WTC11 (cell line): ENCODE data around the gene OTOA. TPM values are rescaled to one million over a fixed set of nuclear protein-coding genes. Genes with fewer than 3 reads are reported as not detected.

ENCODE experiments used
- ATAC-seq: fragments of 200-7000 bp; cut with Tn5 transposase; 2 replicates; pipeline ENCODE4 v1.10.0; 2021; ENCODE audit warnings: mild to moderate bottlenecking, moderate library complexity
- Bru-seq: library from RNA; stranded (reverse); fragments of 400-500 nt; gene quantifications from one replicate; lab custom pipeline; 2021; lab: Mats Ljungman, UMichigan
- CTCF ChIA-PET: fragments of 300-600 bp; sonication (Branson Sonifier 250); formaldehyde crosslinking; loops from one replicate; lab custom pipeline; 2021; ENCODE audit warnings: antibody characterized with exemption; lab: Charles Lee
- POLR2A ChIA-PET: fragments of 350-600 bp; sonication (Branson Sonifier 250); formaldehyde crosslinking; loops from one replicate; lab custom pipeline; 2021; ENCODE audit warnings: antibody characterized with exemption; lab: Charles Lee
- DNase-seq: peaks from one replicate; pipeline ENCODE4 v3.0.0; 2021; ENCODE audit warnings: low spot score
- H3K27ac Mint-ChIP-seq: 2 replicates; pipeline ENCODE4 v1.8.0; 2021; ENCODE audit warnings: mixed read lengths
- H3K27me3 Mint-ChIP-seq: 2 replicates; pipeline ENCODE4 v1.8.0; 2021; ENCODE audit warnings: low read depth, mild to moderate bottlenecking, moderate library complexity, mixed read lengths
- H3K36me3 Mint-ChIP-seq: 2 replicates; pipeline ENCODE4 v1.8.0; 2021; ENCODE audit warnings: mixed read lengths
- H3K4me1 Mint-ChIP-seq: 2 replicates; pipeline ENCODE4 v1.8.0; 2022; ENCODE audit warnings: mixed read lengths
- H3K4me3 Mint-ChIP-seq: 2 replicates; pipeline ENCODE4 v1.8.0; 2021; ENCODE audit warnings: mild to moderate bottlenecking, moderate library complexity, mixed read lengths
- H3K9me3 Mint-ChIP-seq: 2 replicates; pipeline ENCODE4 v1.8.0; 2021; ENCODE audit warnings: mixed read lengths
- CREB1 ChIP-seq: sonication (generic); formaldehyde crosslinking; IDR thresholded peaks from 2 replicates; pipeline ENCODE4 v1.8.0; 2023; ENCODE audit warnings: mild to moderate bottlenecking, missing genetic modification reagents
- ELF4 ChIP-seq: sonication (generic); formaldehyde crosslinking; IDR thresholded peaks from 2 replicates; pipeline ENCODE4 v1.8.1; 2022; ENCODE audit warnings: low read depth, mild to moderate bottlenecking, moderate library complexity, missing genetic modification reagents
- FOXP1 ChIP-seq: sonication (generic); formaldehyde crosslinking; IDR thresholded peaks from 2 replicates; pipeline ENCODE4 v1.8.0; 2022; ENCODE audit warnings: missing genetic modification reagents, mild to moderate bottlenecking, moderate library complexity, borderline replicate concordance
- GRHL2 ChIP-seq: fragments of 250-450 bp; sonication (Bioruptor Pico); IDR thresholded peaks from 2 replicates; pipeline ENCODE4 v1.8.0; 2022; ENCODE audit warnings: mild to moderate bottlenecking, moderate library complexity; ENCODE audit not compliant: insufficient replicate concordance, severe bottlenecking
- JAZF1 ChIP-seq: fragments of 250-450 bp; sonication (Bioruptor Pico); IDR thresholded peaks from 2 replicates; pipeline ENCODE4 v1.9.0; 2021; ENCODE audit warnings: moderate library complexity, mild to moderate bottlenecking, inconsistent platforms
- MXD4 ChIP-seq: fragments of 250-450 bp; sonication (Bioruptor Pico); IDR thresholded peaks from 2 replicates; pipeline ENCODE4 v1.8.0; 2021; ENCODE audit warnings: mild to moderate bottlenecking, moderate library complexity, borderline replicate concordance
- MYBL2 ChIP-seq: sonication (generic); formaldehyde crosslinking; IDR thresholded peaks from 2 replicates; pipeline ENCODE4 v1.8.1; 2023; ENCODE audit warnings: mild to moderate bottlenecking, moderate library complexity, missing genetic modification reagents
- NR1H2 ChIP-seq: sonication (generic); formaldehyde crosslinking; IDR thresholded peaks from 2 replicates; pipeline ENCODE4 v1.9.0; 2021; ENCODE audit warnings: mild to moderate bottlenecking, moderate library complexity, missing genetic modification reagents
- OVOL2 ChIP-seq: fragments of 250-450 bp; sonication (Bioruptor Pico); IDR thresholded peaks from 2 replicates; pipeline ENCODE4 v1.9.0; 2021; ENCODE audit warnings: mild to moderate bottlenecking, borderline replicate concordance
- PRRX2 ChIP-seq: fragments of 250-450 bp; sonication (Bioruptor Pico); IDR thresholded peaks from 2 replicates; pipeline ENCODE4 v1.8.0; 2021; ENCODE audit warnings: mild to moderate bottlenecking
- RELA ChIP-seq: sonication (generic); formaldehyde crosslinking; IDR thresholded peaks from 2 replicates; pipeline ENCODE4 v1.8.1; 2022; ENCODE audit warnings: missing genetic modification reagents, mild to moderate bottlenecking, borderline replicate concordance
- SMAD3 ChIP-seq: sonication (generic); formaldehyde crosslinking; IDR thresholded peaks from 2 replicates; pipeline ENCODE4 v1.8.0; 2022; ENCODE audit warnings: missing genetic modification reagents, mild to moderate bottlenecking, borderline replicate concordance
- SMAD4 ChIP-seq: sonication (generic); formaldehyde crosslinking; IDR thresholded peaks from 2 replicates; pipeline ENCODE4 v1.8.0; 2022; ENCODE audit warnings: mild to moderate bottlenecking, missing genetic modification reagents
- SOX15 ChIP-seq: fragments of 250-450 bp; sonication (Bioruptor Pico); IDR thresholded peaks from 2 replicates; pipeline ENCODE4 v1.9.0; 2021; ENCODE audit warnings: mild to moderate bottlenecking
- TEAD1 ChIP-seq: sonication (generic); formaldehyde crosslinking; IDR thresholded peaks from 2 replicates; pipeline ENCODE4 v1.8.0; 2022; ENCODE audit warnings: mild to moderate bottlenecking, missing genetic modification reagents
- TEAD4 ChIP-seq: sonication (generic); formaldehyde crosslinking; IDR thresholded peaks from 2 replicates; pipeline ENCODE4 v1.8.0; 2022; ENCODE audit warnings: mild to moderate bottlenecking, missing genetic modification reagents
- TP53 ChIP-seq: sonication (generic); formaldehyde crosslinking; IDR thresholded peaks from 2 replicates; pipeline ENCODE4 v1.8.1; 2023; ENCODE audit warnings: mild to moderate bottlenecking, missing genetic modification reagents
- ZBTB21 ChIP-seq: sonication (generic); formaldehyde crosslinking; IDR thresholded peaks from 2 replicates; pipeline ENCODE4 v1.8.1; 2023; ENCODE audit warnings: mild to moderate bottlenecking, missing genetic modification reagents, borderline replicate concordance
- ZNF138 ChIP-seq: sonication (generic); formaldehyde crosslinking; conservative IDR thresholded peaks from 2 replicates; pipeline ENCODE4 v1.8.1; 2022; ENCODE audit warnings: mild to moderate bottlenecking, moderate library complexity, missing genetic modification reagents
- ZNF263 ChIP-seq: sonication (generic); formaldehyde crosslinking; IDR thresholded peaks from 2 replicates; pipeline ENCODE4 v1.8.1; 2022; ENCODE audit warnings: low read depth, mild to moderate bottlenecking, moderate library complexity, missing genetic modification reagents
- ZNF317 ChIP-seq: sonication (generic); formaldehyde crosslinking; IDR thresholded peaks from 2 replicates; pipeline ENCODE4 v1.8.1; 2023; ENCODE audit warnings: low read depth, mild to moderate bottlenecking, moderate library complexity, missing genetic modification reagents, borderline replicate concordance
- ZNF416 ChIP-seq: fragments of 250-450 bp; sonication (Bioruptor Pico); IDR thresholded peaks from 2 replicates; pipeline ENCODE4 v1.9.0; 2021; ENCODE audit warnings: mild to moderate bottlenecking, inconsistent platforms
- ZNF423 ChIP-seq: fragments of 250-450 bp; sonication (Bioruptor Pico); IDR thresholded peaks from 2 replicates; pipeline ENCODE4 v2.1.2; 2022; ENCODE audit warnings: mild to moderate bottlenecking, moderate library complexity
- long read RNA-seq, 3 experiments: library from RNA in 1 of 3; library from capped mRNA in 1 of 3; library from polyadenylated mRNA in 1 of 3; unstranded in 2 of 3; stranded (forward) in 1 of 3; transcript quantifications; one replicate each; pipeline ENCODE4 v2.0.0, GENCODE V29; 2021
- total RNA-seq: library from RNA; stranded (reverse); gene quantifications from 3 replicates; pipeline ENCODE4 v1.2.3, GENCODE V29; 2021
- TF ChIP-seq, protein P1 (sequence below): fragments of 250-450 bp; sonication (Bioruptor Pico); IDR thresholded peaks from 2 replicates; pipeline ENCODE4 v2.1.2; 2022; ENCODE audit warnings: mild to moderate bottlenecking, moderate library complexity
- TF ChIP-seq, protein P2 (sequence below): sonication (generic); formaldehyde crosslinking; IDR thresholded peaks from 2 replicates; pipeline ENCODE4 v1.8.1; 2022; ENCODE audit warnings: mild to moderate bottlenecking, missing genetic modification reagents, moderate library complexity, borderline replicate concordance
- TF ChIP-seq, protein P3 (sequence below): sonication (generic); formaldehyde crosslinking; conservative IDR thresholded peaks from 2 replicates; pipeline ENCODE4 v1.8.1; 2022; ENCODE audit warnings: mild to moderate bottlenecking, missing genetic modification reagents
- TF ChIP-seq, protein P4 (sequence below): sonication (generic); formaldehyde crosslinking; IDR thresholded peaks from 2 replicates; pipeline ENCODE4 v1.8.1; 2022; ENCODE audit warnings: missing genetic modification reagents, borderline replicate concordance
- TF ChIP-seq, protein P5 (sequence below): fragments of 250-450 bp; sonication (Bioruptor Pico); IDR thresholded peaks from 2 replicates; pipeline ENCODE4 v1.9.0; 2021; ENCODE audit warnings: mild to moderate bottlenecking

OTOA gene
- total RNA-seq (0.07 to 0.11 TPM (median 0.07 TPM) in 3 replicates), Bru-seq, nascent RNA (percentile 11 among the genes with signal in this experiment)
- long read RNA-seq, experiment 1, partial matches to known transcripts = 0 of 1 reads
- long read RNA-seq, experiment 1, other reads (novel, unspliced or antisense) = 1 of 1 reads
- long read RNA-seq, experiment 2, partial matches to known transcripts = 0 of 1 reads
- long read RNA-seq, experiment 2, other reads (novel, unspliced or antisense) = 1 of 1 reads
- long read RNA-seq, experiment 3 = 0 reads

DNA sequence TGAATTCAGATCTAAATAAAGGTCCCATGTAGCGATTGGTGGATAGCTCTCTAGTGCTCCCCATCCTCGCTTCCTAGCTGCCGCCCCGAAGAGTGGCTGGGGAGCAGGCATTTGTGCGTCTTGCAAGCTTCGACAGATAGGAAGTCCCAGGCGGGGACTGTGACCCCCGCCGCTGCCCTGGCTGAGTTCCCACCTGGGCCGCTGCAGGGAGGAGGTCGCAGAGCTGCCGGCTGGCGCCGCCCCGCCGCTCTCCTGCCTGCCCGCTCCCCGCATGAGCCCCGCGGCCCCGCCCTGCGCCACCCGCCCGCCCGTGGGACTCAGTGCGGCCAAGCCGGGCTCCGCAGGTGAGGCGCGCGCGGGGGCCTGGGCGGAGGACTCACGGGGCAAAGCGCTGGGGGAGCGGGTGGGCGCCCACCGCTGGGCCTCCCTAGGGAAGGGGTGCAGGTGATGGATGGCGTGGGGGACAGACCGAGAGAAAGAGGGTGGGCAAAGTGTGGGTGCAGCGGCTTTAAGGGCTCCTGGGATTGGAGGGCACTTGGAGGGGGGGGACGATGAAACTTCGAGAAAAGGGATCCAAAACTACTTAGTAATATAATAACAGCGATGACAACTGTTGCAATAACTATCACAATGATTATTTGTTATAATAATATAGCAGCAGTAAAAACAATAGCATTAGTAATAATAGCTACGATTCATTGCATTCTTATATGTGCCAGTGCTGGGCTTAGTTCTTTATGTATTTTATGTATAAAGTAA is at the start of gene OTOA:
OTOA (plus strand) TSS at position 80 of the 759 bp plus-strand sequence. CDS start 14,547 bp downstream, outside the sequence.
- ATAC-seq = peak; percentile 82
- Mint-ChIP-seq H3K9me3 (no peaks in the 10 kb centered on the region), H3K27ac (no peak within 1 kb of the TSS; the same call in 1 of the 2 replicates), H3K36me3 (no peaks in the 10 kb centered on the region), H3K4me1 (peaks cover 14% of the 10 kb centered on the region), H3K27me3 (peaks cover 5% of the 10 kb centered on the region; the same call in 1 of the 2 replicates), H3K4me3 (peak within 1 kb of the TSS; percentile 67)
- TF ChIP-seq JAZF1 (no peak), ZNF423 (CRISPR knock-in tag) (peak; percentile 71; the same call in 1 of the 2 replicates), ZNF416 (CRISPR knock-in tag) (no peak), ZNF263 (CRISPR knock-in tag) (0 out of 2 replicates have a peak, but pooled peaks have one; percentile 22)
- ChIA-PET CTCF (interaction anchor here (0.6 to 1.0 kb wide), 6 partner anchors 9 to 47 kb away, joined by 3 to 6 read pairs (median 3); no protein-coding TSS in a partner anchor), POLR2A (interaction anchor here (1.1 kb wide), 1 partner anchor 138 kb away, joined by 3 read pairs; no protein-coding TSS in a partner anchor)
- DNase-seq = peak; percentile 56

DNA sequence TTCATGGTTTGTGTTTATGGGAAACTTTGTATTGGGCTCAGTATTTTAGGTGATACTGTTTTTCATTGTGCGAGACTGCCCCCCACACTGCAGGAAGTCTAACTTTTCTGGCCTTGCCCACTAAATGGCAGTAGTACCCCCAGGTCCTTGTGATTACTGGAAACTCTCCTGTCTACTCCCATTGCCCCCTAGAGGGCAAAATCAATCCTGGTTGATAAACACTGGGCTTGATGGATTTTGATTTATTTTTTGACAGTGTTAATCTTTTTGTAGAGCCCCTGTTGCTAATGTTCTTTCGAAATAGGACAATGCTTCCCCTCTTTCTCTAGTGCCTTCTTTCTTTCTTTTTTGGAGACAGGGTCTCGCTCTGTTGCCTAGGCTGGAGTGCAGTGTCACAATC is 48.9 kb upstream of the OTOA start:
- TF ChIP-seq, protein P1, sequence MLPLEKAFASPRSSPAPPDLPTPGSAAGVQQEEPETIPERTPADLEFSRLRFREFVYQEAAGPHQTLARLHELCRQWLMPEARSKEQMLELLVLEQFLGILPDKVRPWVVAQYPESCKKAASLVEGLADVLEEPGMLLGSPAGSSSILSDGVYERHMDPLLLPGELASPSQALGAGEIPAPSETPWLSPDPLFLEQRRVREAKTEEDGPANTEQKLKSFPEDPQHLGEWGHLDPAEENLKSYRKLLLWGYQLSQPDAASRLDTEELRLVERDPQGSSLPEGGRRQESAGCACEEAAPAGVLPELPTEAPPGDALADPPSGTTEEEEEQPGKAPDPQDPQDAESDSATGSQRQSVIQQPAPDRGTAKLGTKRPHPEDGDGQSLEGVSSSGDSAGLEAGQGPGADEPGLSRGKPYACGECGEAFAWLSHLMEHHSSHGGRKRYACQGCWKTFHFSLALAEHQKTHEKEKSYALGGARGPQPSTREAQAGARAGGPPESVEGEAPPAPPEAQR (CRISPR knock-in tag) = no peak
- TF ChIP-seq ELF4 (CRISPR knock-in tag) (no peak), MXD4 (CRISPR knock-in tag) (no peak), GRHL2 (no peak), NR1H2 (CRISPR knock-in tag) (no peak), TEAD4 (CRISPR knock-in tag) (no peak), OVOL2 (CRISPR knock-in tag) (no peak), SMAD3 (no peak), SOX15 (CRISPR knock-in tag) (no peak), MYBL2 (CRISPR knock-in tag) (no peak)
- TF ChIP-seq, protein P2, sequence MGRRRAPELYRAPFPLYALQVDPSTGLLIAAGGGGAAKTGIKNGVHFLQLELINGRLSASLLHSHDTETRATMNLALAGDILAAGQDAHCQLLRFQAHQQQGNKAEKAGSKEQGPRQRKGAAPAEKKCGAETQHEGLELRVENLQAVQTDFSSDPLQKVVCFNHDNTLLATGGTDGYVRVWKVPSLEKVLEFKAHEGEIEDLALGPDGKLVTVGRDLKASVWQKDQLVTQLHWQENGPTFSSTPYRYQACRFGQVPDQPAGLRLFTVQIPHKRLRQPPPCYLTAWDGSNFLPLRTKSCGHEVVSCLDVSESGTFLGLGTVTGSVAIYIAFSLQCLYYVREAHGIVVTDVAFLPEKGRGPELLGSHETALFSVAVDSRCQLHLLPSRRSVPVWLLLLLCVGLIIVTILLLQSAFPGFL (CRISPR knock-in tag) = no peak
- Mint-ChIP-seq H3K36me3 (peaks cover 18% of the 10 kb centered on the region), H3K27ac (no peak overlapping the region), H3K4me1 (peaks cover 30% of the 10 kb centered on the region), H3K27me3 (no peaks in the 10 kb centered on the region), H3K9me3 (no peaks in the 10 kb centered on the region), H3K4me3 (no peak overlapping the region)
- ChIA-PET POLR2A (no interaction called here), CTCF (no interaction called here)
- DNase-seq = no peak
- no peak for ATAC-seq

DNA sequence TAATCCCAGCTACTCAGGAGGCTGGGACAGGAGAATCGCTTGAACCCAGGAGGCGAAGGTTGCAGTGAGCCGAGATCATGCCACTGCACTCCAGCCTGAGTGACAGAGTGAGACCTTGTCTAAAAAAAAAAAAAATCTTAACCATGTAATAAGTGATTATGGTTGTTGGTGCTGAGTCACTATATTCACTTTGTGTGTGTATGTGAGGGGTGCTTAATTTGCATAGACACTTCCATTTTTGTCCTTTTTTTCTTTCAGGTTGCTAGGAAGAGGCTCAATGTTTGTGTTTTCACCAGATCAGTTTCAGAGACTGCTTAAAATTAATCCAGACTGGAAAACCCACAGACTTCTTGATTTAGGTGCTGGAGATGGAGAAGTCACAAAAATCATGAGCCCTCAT is 46.2 kb upstream of the OTOA start:
- DNase-seq (no peak), ATAC-seq (no peak)
- ChIA-PET POLR2A (no interaction called here), CTCF (no interaction called here)
- Mint-ChIP-seq H3K9me3 (no peaks in the 10 kb centered on the region), H3K27me3 (no peaks in the 10 kb centered on the region), H3K36me3 (peaks cover 16% of the 10 kb centered on the region), H3K4me1 (peaks cover 3% of the 10 kb centered on the region), H3K27ac (no peak overlapping the region), H3K4me3 (no peak overlapping the region)
- TF ChIP-seq CREB1 (CRISPR knock-in tag) (no peak), FOXP1 (CRISPR knock-in tag) (no peak), ZNF416 (CRISPR knock-in tag) (no peak), PRRX2 (CRISPR knock-in tag) (no peak), TEAD1 (CRISPR knock-in tag) (no peak), ZNF138 (CRISPR knock-in tag) (no peak), GRHL2 (no peak), RELA (CRISPR knock-in tag) (no peak), ZBTB21 (CRISPR knock-in tag) (no peak), SMAD4 (CRISPR knock-in tag) (no peak), ZNF317 (CRISPR knock-in tag) (no peak), MYBL2 (CRISPR knock-in tag) (no peak), TP53 (CRISPR knock-in tag) (no peak)
- TF ChIP-seq, protein P3, sequence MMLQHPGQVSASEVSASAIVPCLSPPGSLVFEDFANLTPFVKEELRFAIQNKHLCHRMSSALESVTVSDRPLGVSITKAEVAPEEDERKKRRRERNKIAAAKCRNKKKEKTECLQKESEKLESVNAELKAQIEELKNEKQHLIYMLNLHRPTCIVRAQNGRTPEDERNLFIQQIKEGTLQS (CRISPR knock-in tag) = no peak
- TF ChIP-seq, protein P4, sequence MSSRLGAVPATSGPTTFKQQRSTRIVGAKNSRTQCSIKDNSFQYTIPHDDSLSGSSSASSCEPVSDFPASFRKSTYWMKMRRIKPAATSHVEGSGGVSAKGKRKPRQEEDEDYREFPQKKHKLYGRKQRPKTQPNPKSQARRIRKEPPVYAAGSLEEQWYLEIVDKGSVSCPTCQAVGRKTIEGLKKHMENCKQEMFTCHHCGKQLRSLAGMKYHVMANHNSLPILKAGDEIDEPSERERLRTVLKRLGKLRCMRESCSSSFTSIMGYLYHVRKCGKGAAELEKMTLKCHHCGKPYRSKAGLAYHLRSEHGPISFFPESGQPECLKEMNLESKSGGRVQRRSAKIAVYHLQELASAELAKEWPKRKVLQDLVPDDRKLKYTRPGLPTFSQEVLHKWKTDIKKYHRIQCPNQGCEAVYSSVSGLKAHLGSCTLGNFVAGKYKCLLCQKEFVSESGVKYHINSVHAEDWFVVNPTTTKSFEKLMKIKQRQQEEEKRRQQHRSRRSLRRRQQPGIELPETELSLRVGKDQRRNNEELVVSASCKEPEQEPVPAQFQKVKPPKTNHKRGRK (CRISPR knock-in tag) = no peak
- TF ChIP-seq, protein P5, sequence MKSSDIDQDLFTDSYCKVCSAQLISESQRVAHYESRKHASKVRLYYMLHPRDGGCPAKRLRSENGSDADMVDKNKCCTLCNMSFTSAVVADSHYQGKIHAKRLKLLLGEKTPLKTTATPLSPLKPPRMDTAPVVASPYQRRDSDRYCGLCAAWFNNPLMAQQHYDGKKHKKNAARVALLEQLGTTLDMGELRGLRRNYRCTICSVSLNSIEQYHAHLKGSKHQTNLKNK (CRISPR knock-in tag) = no peak
